HG03342 (cell line): Measurements from ENCODE around the gene ZC3H14.

Experiments
- ATAC-seq: cut with Tn5 transposase; IDR thresholded peaks from one replicate; pipeline ENCODE4 v1.9.1; 2021; ENCODE audit warnings: mild to moderate bottlenecking, moderate library complexity; ENCODE audit not compliant: unreplicated experiment

Gene ZC3H14

GRCh38 chr14:88551980-88552431, 10.8 kb upstream of the ZC3H14 start:
- ATAC-seq = no peak

GRCh38 chr14:88552876-88553275, 10.0 kb upstream of the ZC3H14 start:
- no peak for ATAC-seq

GRCh38 chr14:88553886-88554456, 8.9 kb upstream of the ZC3H14 start:
- no peak for ATAC-seq

GRCh38 chr14:88554457-88555286, 8.2 kb upstream of the ZC3H14 start, which contains the start of gene PTPN21:
PTPN21 (minus strand) TSS chr14:88555007; CDS start chr14:88550417, 4,590 bp downstream.
- peak; percentile 46 for ATAC-seq

- ATAC-seq = no peak
Observed at GRCh38 chr14:88556581-88556980, 6.3 kb upstream of the ZC3H14 start.

- ATAC-seq = no peak
Observed at GRCh38 chr14:88559852-88560251, 3.0 kb upstream of the ZC3H14 start.

- ATAC-seq = no peak
Observed at GRCh38 chr14:88562532-88562830, 356 bp upstream of the ZC3H14 start.

- no peak for ATAC-seq
Observed at GRCh38 chr14:88563845-88564244, 1.0 kb downstream of the ZC3H14 start.

GRCh38 chr14:88565427-88565826, 2.6 kb downstream of the ZC3H14 start:
- no peak for ATAC-seq

GRCh38 chr14:88568196-88568595, 5.4 kb downstream of the ZC3H14 start:
- ATAC-seq = no peak

GRCh38 chr14:88572117-88572516, 9.3 kb downstream of the ZC3H14 start:
- ATAC-seq = no peak

- ATAC-seq = no peak
Observed at GRCh38 chr14:88576222-88576621, 13.4 kb downstream of the ZC3H14 start.

GRCh38 chr14:88584451-88584850, 21.6 kb downstream of the ZC3H14 start:
- ATAC-seq = no peak

GRCh38 chr14:88588081-88588480, 25.2 kb downstream of the ZC3H14 start:
- ATAC-seq = no peak

GRCh38 chr14:88590173-88590572, 27.3 kb downstream of the ZC3H14 start:
- ATAC-seq = no peak

- no peak for ATAC-seq
Observed at GRCh38 chr14:88592031-88592430, 29.2 kb downstream of the ZC3H14 start.

- no peak for ATAC-seq
Observed at GRCh38 chr14:88597038-88597437, 34.2 kb downstream of the ZC3H14 start.

- no peak for ATAC-seq
Observed at GRCh38 chr14:88597601-88598000, 34.8 kb downstream of the ZC3H14 start.

- no peak for ATAC-seq
Observed at GRCh38 chr14:88598097-88598675, 35.3 kb downstream of the ZC3H14 start.

- ATAC-seq = peak; percentile 17
Observed at GRCh38 chr14:88599326-88599725, 36.5 kb downstream of the ZC3H14 start.

GRCh38 chr14:88599761-88600439, 37.1 kb downstream of the ZC3H14 start:
- peak; percentile 94 for ATAC-seq

- ATAC-seq = no peak
Observed at GRCh38 chr14:88604212-88604611, 41.4 kb downstream of the ZC3H14 start.
